K562 (cell line): Measurements from ENCODE around the gene RTCA. TPM values are rescaled to one million over a fixed set of nuclear protein-coding genes. Genes with fewer than 3 reads are reported as not detected.

Source experiments
- ATAC-seq: fragments of 200-7000 bp; cut with Tn5 transposase; 3 replicates; pipeline ENCODE4 v1.9.1; 2020; ENCODE audit warnings: moderate library complexity
- BruUV-seq: library from RNA; stranded (reverse); fragments of 400-500 nt; replicated peaks from 2 replicates; lab custom pipeline; 2021; lab: Mats Ljungman, UMichigan
- CTCF ChIA-PET: fragments of 300-600 bp; formaldehyde crosslinking; extraction: SDS; loops from one replicate; lab custom pipeline; 2021; ENCODE audit warnings: low intra/inter-chr PET ratio; lab: Yijun Ruan, JAX
- POLR2A ChIA-PET: fragments of 300-600, 350-650 bp; sonication (Branson Sonifier 250); formaldehyde crosslinking; extraction: SDS; loops from one replicate; lab custom pipeline; 2021; ENCODE audit warnings: antibody characterized with exemption, inconsistent platforms; lab: Yijun Ruan, JAX
- DNase-seq, 4 experiments: peaks; one replicate each; pipeline versions ENCODE4 v3.0.0 to v3.0.0-alpha.2; 2011 to 2018; ENCODE audit warnings: low spot score in 3 of 4, mixed read lengths in 3 of 4; ENCODE audit errors: extremely low read depth in 1 of 4
- FAIRE-seq: peaks from 2 replicates; lab custom pipeline; 2011; peaks lifted over from hg19 to GRCh38; lab: Jason Lieb, UNC
- H2AFZ ChIP-seq: 2 replicates; pipeline ENCODE4 v1.6.0; 2011; ENCODE audit warnings: low read depth, low read length, control low read depth, inconsistent platforms
- H3K27ac ChIP-seq: fragments of 200-600 bp; 3 replicates; pipeline ENCODE4 v1.8.0; 2011; ENCODE audit warnings: low read depth, mild to moderate bottlenecking, control low read depth, inconsistent platforms, low read length, moderate library complexity, mixed read lengths; ENCODE audit errors: extremely low read depth
- H3K27me3 ChIP-seq, 2 experiments: fragments of 300-600 bp in 1 of 2; 2 replicates in 1 of 2; 3 replicates in 1 of 2; pipeline versions ENCODE4 v1.6.0 to v1.8.0; 2011; ENCODE audit warnings: inconsistent platforms in 2 of 2, low read length in 2 of 2, mild to moderate bottlenecking in 1 of 2, mixed read lengths in 1 of 2, moderate library complexity in 1 of 2; ENCODE audit not compliant: control insufficient read depth in 2 of 2, insufficient read depth in 2 of 2
- H3K36me3 ChIP-seq: fragments of 300-600 bp; 3 replicates; pipeline ENCODE4 v1.8.0; 2011; ENCODE audit warnings: mild to moderate bottlenecking, low read length, inconsistent platforms; ENCODE audit not compliant: control insufficient read depth, insufficient read depth
- H3K4me1 ChIP-seq, 2 experiments: fragments of 200-600 bp in 1 of 2; replicated peaks in 1 of 2; 2 replicates in 1 of 2; 3 replicates in 1 of 2; pipeline versions ENCODE4 v1.5.1 to v1.8.0; 2011; ENCODE audit warnings: inconsistent platforms in 2 of 2, low read length in 2 of 2, mild to moderate bottlenecking in 1 of 2, mixed read lengths in 1 of 2, moderate library complexity in 1 of 2; ENCODE audit not compliant: control insufficient read depth in 2 of 2, insufficient read depth in 2 of 2
- H3K4me2 ChIP-seq: 2 replicates; pipeline ENCODE4 v1.6.1; 2011; ENCODE audit warnings: low read length, control low read depth, inconsistent platforms, mixed read lengths; ENCODE audit not compliant: insufficient read depth
- H3K4me3 ChIP-seq: fragments of 200-600 bp; sonication (generic), shearing (Covaris generic); 2 replicates; pipeline ENCODE4 v1.5.1; 2016; ENCODE audit warnings: control low read depth, inconsistent platforms
- H3K79me2 ChIP-seq: fragments of 200-600 bp; 3 replicates; pipeline ENCODE4 v1.8.0; 2011; ENCODE audit warnings: low read length, inconsistent platforms; ENCODE audit not compliant: control insufficient read depth, insufficient read depth
- H3K9ac ChIP-seq, 2 experiments: 2 replicates each; pipeline versions ENCODE4 v1.6.0 to v1.6.1; 2011; ENCODE audit warnings: low read depth in 2 of 2, low read length in 2 of 2, control low read depth in 1 of 2, inconsistent platforms in 1 of 2, mild to moderate bottlenecking in 1 of 2, mixed read lengths in 1 of 2; ENCODE audit not compliant: insufficient read depth in 1 of 2
- H3K9me1 ChIP-seq: one replicate; pipeline ENCODE4 v1.6.0; 2011; ENCODE audit warnings: inconsistent platforms, mild to moderate bottlenecking, low read length, moderate library complexity; ENCODE audit not compliant: control insufficient read depth, insufficient read depth
- H3K9me3 ChIP-seq: replicated peaks from 2 replicates; pipeline ENCODE4 v1.5.1; 2011; ENCODE audit warnings: low read depth, low read length, inconsistent platforms; ENCODE audit not compliant: control insufficient read depth, insufficient read depth
- H4K20me1 ChIP-seq: replicated peaks from 2 replicates; pipeline ENCODE4 v1.6.1; 2011; ENCODE audit warnings: low read length, inconsistent platforms, mixed read lengths; ENCODE audit not compliant: control insufficient read depth, insufficient read depth
- BMI1 ChIP-seq: fragments of 150-350 bp; IDR thresholded peaks from 2 replicates; pipeline ENCODE4 v1.6.1; 2014; ENCODE audit warnings: low read length
- CBFB ChIP-seq: sonication (generic); formaldehyde crosslinking; IDR thresholded peaks from 2 replicates; pipeline ENCODE4 v1.4.0; 2020; ENCODE audit warnings: mild to moderate bottlenecking, missing genetic modification reagents
- DIDO1 ChIP-seq: fragments of 450-650 bp; IDR thresholded peaks from 2 replicates; pipeline ENCODE4 v1.6.1; 2016; ENCODE audit warnings: low read depth, missing biosample characterization, missing genetic modification characterization
- HMG20B ChIP-seq: fragments of 250-450 bp; sonication (Bioruptor Pico); IDR thresholded peaks from 2 replicates; pipeline ENCODE4 v1.5.0; 2021; ENCODE audit warnings: mild to moderate bottlenecking
- POLR3A ChIP-seq: IDR thresholded peaks from 2 replicates; pipeline ENCODE4 v1.6.1; 2011; ENCODE audit warnings: borderline replicate concordance, mild to moderate bottlenecking, moderate library complexity; ENCODE audit not compliant: insufficient read length, insufficient read depth; ENCODE audit errors: extremely low read depth
- SMC3 ChIP-seq: conservative IDR thresholded peaks from 2 replicates; pipeline ENCODE4 v1.6.1; 2011; ENCODE audit warnings: low read depth, low read length, improper control_type of control experiment; ENCODE audit not compliant: insufficient read depth
- WGBS: fragments of 100-300 bp; shearing (Covaris generic); methylation state at CpG from one replicate; pipeline ENCODE4 v1.1.6; 2016; ENCODE audit warnings: low coverage, mixed read lengths; ENCODE audit not compliant: insufficient coverage; ENCODE audit errors: missing lambda C conversion rate; 5-methylcytosine and 5-hydroxymethylcytosine counted together
- in situ Hi-C: fragments of 300-500 bp; cut with MboI; formaldehyde crosslinking; loops from 4 replicates; pipeline ENCODE4 v1.15.0; 2018; ENCODE audit warnings: inconsistent platforms, mixed read lengths
- intact Hi-C: fragments of 100-400 bp; cut with micrococcal nuclease; formaldehyde crosslinking; loops from 2 replicates; pipeline ENCODE4 v1.14.2; 2022
- polyA plus RNA-seq, 8 experiments: library from polyadenylated mRNA; depleted of rRNA in 4 of 8; stranded (reverse) in 5 of 8; unstranded in 3 of 8; fragments of >200 nt; fragmentation: Nextera tagmentation in 2 of 8; fragmentation: Illumina TruSeq in 1 of 8; extraction: Ambion mirVana in 2 of 8; extraction: Trizol in 1 of 8; gene quantifications; 2 replicates each; pipeline versions ENCODE4 v1.2.1 to v1.2.3, GENCODE V29; 2011 to 2014; ENCODE audit warnings: inconsistent platforms in 1 of 8, missing spikeins in 1 of 8
- total RNA-seq, 7 experiments: library from RNA; depleted of rRNA in 6 of 7; stranded (reverse); fragments of >200 nt in 6 of 7; fragmentation: Illumina TruSeq in 2 of 7; extraction: Trizol in 2 of 7; gene quantifications; 2 replicates each; pipeline versions ENCODE4 v1.2.1 to v1.2.3, GENCODE V29; 2011 to 2021; ENCODE audit warnings: low replicate concordance in 1 of 7

Gene RTCA
- total and polyA plus RNA-seq, 9 of the 15 experiments (the other 6 are each of a cell fraction or from before 2014, with no cell fraction given) = 11.6 to 57.2 (median 43.2) TPM

DNA sequence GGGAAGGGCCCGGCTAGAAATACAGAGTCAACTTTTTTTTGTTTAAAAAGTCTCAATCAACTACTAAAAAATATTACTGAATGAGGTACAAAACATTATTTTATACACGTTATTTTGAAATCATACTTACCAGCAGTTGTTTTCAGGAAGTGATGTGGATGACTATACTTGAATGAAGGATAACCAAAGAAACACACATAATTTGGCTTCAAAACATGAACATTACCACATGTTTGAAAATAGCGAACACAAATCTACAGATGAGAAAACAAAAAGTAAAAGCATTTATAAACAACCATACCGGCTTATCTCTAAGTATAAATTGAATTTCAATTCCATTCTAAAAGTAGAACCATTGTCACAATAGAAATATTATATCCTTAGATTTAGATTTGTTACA is 25.4 kb upstream of the RTCA start:
- Histone ChIP-seq H3K27me3 (no peaks in the 10 kb centered on the region), H3K36me3 (peaks cover 30% of the 10 kb centered on the region), H4K20me1 (no peaks in the 10 kb centered on the region), H3K79me2 (peaks cover 36% of the 10 kb centered on the region), H3K9ac (no peak overlapping the region), H3K27ac (no peak overlapping the region), H3K9me1 (no peaks in the 10 kb centered on the region), H3K4me1 (peaks cover 0 to 2% of the 10 kb centered on the region in 2 experiments; a peak in 1 of 5 replicates), H3K9me3 (no peaks in the 10 kb centered on the region), H3K4me3 (no peak overlapping the region), H2AFZ (no peak overlapping the region), H3K4me2 (no peak overlapping the region)
- no TSS peak for BruUV-seq
- in situ Hi-C loops (no loop called here), intact Hi-C loops (loop anchor here (10.0 kb wide), 1 partner anchor 114 kb away; the partner anchor contains the start of gene CDC14A)
- TF ChIP-seq SMC3 (no peak), HMG20B (CRISPR knock-in tag) (no peak), BMI1 (no peak), CBFB (CRISPR knock-in tag) (no peak), DIDO1 (tag) (no peak), POLR3A (no peak)
- FAIRE-seq = no peak
- 90% methylated on average over 4 of the region's 4 CpGs for WGBS
- ChIA-PET POLR2A (no interaction called here), CTCF (no interaction called here)
- DNase-seq = no peak
- no peak for ATAC-seq
